Thyroid gland (tissue), 4 donors: Measurements from ENCODE around the gene INPP5F.

Experiments
- CTCF ChIP-seq, 6 experiments: fragments of 200-600 bp in 3 of 6; fragments of 450-650 bp in 3 of 6; sonication (generic) in 3 of 6; IDR thresholded peaks; one replicate each; pipeline ENCODE4 v1.5.1; 2016 to 2019; ENCODE audit warnings: antibody characterized with exemption in 6 of 6, mild to moderate bottlenecking in 2 of 6, inconsistent platforms in 1 of 6, moderate library complexity in 1 of 6
- POLR2A ChIP-seq, 2 donors: fragments of 450-650 bp; IDR thresholded peaks; one replicate each; pipeline ENCODE4 v1.6.1; 2017; ENCODE audit warnings: antibody characterized with exemption in 2 of 2, mild to moderate bottlenecking in 2 of 2, moderate library complexity in 1 of 2

GRCh38 chr10:119849031-119849789 lies 123.4 kb downstream of the INPP5F start:
- TF ChIP-seq CTCF (IDR thresholded peaks at IDR 0.05) (no peak), POLR2A (IDR thresholded peaks at IDR 0.05) (no peak)
